Fibroblast of mammary gland (primary cell): ENCODE measurements around the gene FBXW5.
A peak's percentile ranks its signal among the peaks of the same experiment; 100 is the strongest.

Source experiments
- DNase-seq: peaks from one replicate; pipeline ENCODE4 v3.0.0-alpha.2; 2010; ENCODE audit warnings: low read depth
- H3K4me3 ChIP-seq: 2 replicates; pipeline ENCODE4 v1.5.1; 2011; ENCODE audit warnings: low read depth, mild to moderate bottlenecking, low read length, moderate library complexity; ENCODE audit not compliant: control insufficient read depth
- TF ChIP-seq, protein P1 (sequence below): conservative IDR thresholded peaks from 2 replicates; pipeline ENCODE4 v1.5.1; 2011; ENCODE audit warnings: low read depth, low read length, inconsistent platforms; ENCODE audit not compliant: control insufficient read depth, insufficient read depth

FBXW5 gene

DNA sequence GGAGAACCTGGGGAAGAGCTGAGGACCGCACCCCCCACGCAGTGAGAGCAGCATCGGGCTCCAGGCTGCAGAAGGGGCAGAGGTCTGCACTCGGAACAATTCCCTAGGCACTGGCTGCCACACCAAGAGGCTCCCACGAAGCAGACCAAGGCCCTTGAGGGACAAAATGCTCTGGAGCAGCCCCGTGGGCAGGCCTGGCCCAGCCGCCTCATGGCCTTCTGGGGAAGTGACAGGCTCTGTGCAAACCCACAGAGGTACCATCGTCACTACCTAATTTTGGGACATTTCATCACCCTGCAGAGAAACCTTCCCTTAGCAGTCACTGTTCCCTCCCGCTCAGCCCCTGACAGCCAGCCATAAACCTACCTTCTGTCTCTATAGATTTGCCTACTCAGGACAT is 15.9 kb downstream of the FBXW5 start:
- no peak overlapping the region for H3K4me3 ChIP-seq
- no peak for DNase-seq
- TF ChIP-seq, protein P1, sequence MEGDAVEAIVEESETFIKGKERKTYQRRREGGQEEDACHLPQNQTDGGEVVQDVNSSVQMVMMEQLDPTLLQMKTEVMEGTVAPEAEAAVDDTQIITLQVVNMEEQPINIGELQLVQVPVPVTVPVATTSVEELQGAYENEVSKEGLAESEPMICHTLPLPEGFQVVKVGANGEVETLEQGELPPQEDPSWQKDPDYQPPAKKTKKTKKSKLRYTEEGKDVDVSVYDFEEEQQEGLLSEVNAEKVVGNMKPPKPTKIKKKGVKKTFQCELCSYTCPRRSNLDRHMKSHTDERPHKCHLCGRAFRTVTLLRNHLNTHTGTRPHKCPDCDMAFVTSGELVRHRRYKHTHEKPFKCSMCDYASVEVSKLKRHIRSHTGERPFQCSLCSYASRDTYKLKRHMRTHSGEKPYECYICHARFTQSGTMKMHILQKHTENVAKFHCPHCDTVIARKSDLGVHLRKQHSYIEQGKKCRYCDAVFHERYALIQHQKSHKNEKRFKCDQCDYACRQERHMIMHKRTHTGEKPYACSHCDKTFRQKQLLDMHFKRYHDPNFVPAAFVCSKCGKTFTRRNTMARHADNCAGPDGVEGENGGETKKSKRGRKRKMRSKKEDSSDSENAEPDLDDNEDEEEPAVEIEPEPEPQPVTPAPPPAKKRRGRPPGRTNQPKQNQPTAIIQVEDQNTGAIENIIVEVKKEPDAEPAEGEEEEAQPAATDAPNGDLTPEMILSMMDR = no peak

DNA sequence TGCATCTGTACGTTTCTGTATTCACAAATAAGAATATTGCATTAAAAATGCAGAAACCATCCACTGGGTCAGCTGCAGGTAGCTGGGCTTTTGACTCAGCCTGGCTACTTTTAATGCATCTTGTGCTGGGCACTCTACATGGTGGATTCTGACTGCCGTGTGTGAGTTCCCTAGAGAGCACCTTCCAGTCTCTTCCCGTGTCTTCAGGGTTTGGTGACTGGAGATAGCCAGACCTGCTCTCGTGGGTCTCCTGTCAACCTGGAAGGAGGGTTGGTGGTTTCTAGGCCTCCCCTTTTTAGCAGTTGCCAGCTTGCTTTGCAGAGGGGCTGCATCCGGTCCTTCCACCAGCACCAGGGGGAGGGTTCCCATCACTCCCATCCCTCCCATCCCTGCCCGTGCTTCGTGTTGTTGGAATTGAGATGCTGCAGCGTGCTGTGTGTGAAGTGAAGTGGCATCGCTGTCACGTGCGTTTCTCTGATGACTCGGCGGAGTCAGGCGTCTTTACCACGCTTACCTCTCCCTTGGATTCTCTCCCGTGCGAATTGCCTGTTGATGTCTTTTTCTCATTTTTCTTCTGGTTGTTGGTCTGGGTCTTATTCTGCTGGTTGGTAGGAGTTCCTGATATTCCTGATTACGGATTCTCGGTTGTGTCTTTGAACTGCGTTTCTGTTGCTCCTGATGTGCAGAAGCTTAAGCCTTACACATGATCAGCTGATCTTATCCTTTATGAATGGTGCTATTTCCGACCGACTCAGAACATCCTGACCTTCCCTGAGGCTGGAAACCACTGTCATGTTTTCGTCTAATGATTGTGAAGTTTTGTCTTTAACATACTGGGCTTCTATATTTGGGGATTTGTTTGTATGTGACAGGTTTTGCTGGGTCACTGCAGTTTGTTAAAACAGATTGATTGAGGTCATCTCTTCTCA is 16.9 kb downstream of the FBXW5 start:
- TF ChIP-seq, protein P1 = no peak
- DNase-seq = peak; percentile 45
- no peak overlapping the region for H3K4me3 ChIP-seq

DNA sequence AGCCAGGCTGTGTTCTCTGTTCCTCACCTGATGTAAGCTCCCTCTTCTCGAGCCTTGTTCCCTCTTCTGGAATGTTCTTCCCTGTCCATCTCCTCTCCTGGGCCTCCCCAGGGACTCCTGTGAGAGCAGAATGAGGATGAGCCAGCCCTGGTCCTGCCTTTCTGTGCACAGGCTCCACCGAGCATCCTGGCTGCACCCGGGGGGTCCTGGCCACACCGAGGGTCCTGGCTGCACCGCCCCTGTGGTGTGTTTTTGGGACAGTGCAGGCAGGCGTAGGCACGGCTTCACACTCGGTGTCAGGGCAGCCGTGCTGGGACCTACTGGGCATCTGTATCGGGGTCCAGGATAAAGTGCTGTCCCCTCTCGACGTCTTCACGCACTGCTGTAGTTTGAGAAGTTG is 17.8 kb downstream of the FBXW5 start:
- TF ChIP-seq, protein P1 = no peak
- H3K4me3 ChIP-seq = no peak overlapping the region
- no peak for DNase-seq

DNA sequence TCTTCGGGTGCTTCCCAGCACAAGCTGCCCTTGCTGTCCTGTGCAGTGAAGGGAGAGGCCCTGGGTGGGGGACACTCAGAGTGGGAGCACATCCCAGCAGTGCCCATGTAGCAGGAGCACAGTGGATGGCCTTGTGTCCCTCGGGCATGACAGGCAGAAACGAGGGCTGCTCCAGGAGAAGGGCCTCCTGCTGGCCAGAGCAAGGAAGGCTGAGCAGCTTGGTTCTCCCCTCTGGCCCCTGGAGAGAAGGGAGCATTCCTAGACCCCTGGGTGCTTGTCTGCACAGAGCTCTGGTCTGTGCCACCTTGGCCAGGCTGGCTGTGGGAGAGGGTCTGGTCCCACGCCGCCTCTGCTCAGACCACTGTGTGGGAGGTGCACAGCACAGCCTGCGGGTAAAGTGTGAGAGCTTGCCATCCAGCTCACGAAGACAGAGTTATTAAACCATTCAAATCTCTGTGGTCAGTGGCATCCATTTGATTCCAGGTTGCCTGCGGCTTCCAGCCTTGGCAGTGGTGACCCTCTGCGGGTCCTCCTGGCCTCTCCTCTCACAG is 18.3 kb downstream of the FBXW5 start:
- no peak for DNase-seq
- no peak overlapping the region for H3K4me3 ChIP-seq
- TF ChIP-seq, protein P1 = peak; percentile 11

DNA sequence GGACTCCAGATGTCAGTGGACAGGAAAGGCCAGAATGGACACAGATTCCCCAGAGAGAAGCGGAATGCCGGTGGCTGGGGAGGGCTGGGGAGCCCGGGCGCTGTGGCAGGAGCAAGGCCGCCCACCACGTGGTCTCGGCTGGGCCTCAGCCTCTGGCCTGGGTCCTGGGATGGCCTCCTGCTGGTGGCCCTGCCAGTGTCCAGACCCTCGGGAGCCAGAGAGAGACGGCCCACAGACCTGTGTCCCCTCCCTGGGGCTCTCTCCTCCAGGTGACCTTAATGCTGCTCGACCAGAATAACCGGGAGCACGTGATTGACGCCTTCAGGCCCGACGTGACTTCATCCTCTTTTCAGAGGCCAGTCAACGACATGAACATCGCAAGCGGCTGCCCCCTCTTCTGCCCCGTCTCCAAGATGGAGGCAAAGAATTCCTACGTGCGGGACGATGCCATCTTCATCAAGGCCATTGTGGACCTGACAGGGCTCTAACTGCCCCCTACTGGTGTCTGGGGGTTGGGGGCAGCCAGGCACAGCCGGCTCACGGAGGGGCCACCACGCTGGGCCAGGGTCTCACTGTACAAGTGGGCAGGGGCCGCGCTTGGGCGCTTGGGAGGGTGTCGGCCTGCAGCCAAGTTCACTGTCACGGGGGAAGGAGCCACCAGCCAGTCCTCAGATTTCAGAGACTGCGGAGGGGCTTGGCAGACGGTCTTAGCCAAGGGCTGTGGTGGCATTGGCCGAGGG is 19.0 kb downstream of the FBXW5 start:
- TF ChIP-seq, protein P1 = no peak
- no peak overlapping the region for H3K4me3 ChIP-seq
- no peak for DNase-seq

DNA sequence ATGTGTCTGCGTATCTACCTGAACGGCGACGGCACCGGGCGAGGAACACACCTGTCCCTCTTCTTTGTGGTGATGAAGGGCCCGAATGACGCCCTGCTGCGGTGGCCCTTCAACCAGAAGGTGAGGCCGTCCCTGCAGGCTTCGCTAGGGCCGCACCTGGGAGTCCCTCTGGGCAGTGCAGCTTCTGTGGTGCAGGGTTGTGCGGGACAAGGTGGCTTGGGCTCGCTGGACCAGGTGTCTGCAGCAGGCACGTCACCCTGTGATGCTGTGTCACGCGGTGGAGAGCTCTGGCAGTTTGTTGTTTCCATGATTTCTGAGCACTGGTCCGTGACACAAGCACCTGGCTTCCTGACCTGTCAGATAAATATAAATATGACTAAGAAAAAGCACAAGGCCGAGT is 20.7 kb downstream of the FBXW5 start:
- TF ChIP-seq, protein P1 = no peak
- DNase-seq = no peak
- no peak overlapping the region for H3K4me3 ChIP-seq
